GM12892 (cell line): Measurements from ENCODE around the gene ASB6.

Experiments
- POLR2AphosphoS5 ChIP-seq: IDR thresholded peaks from 2 replicates; pipeline ENCODE4 v1.6.1; 2011; ENCODE audit warnings: low read depth, low read length, control low read depth
- TAF1 ChIP-seq: IDR thresholded peaks from 2 replicates; pipeline ENCODE4 v1.6.1; 2011; ENCODE audit warnings: low read depth, mild to moderate bottlenecking, control low read depth, low read length, borderline replicate concordance

DNA sequence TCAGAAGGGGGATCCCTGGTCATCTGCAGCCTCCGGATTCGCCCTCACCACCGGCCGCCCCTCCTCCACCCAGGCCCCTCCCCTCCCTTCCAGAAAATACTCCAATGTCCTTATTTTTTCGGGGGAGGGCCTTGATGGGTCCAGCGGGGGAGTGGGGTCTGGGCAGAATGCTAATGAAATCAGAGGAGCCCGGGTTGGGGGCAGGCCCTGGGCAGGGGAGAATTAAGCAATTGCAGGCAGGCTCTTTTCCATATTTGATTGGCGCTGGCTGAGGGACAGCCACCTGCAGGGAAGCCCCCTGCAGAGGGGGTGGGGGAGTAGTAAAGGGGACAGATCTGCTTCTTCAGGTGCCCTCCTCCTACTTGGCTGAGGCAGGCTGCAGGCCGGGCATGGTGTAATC, 44.8 kb upstream of the ASB6 start:
- TF ChIP-seq TAF1 (no peak), POLR2AphosphoS5 (no peak)
